Right cardiac atrium (tissue), 5 donors: ENCODE results near the gene WDR87. TPM values are rescaled to one million over a fixed set of nuclear protein-coding genes. Genes with fewer than 3 reads are reported as not detected.
"Not testable (repeated sequence)": the region's sequence is repeated elsewhere in the genome, so short reads cannot be mapped to it uniquely, and the experiment has no call there.

Experiments
- ATAC-seq, 2 donors: fragments of 200-7000 bp; cut with Tn5 transposase; one replicate each; pipeline versions ENCODE4 v1.8.0 to v1.9.1; 2020; ENCODE audit warnings: moderate library complexity in 2 of 2, mild to moderate bottlenecking in 1 of 2
- DNase-seq, 3 donors: peaks; one replicate each; pipeline ENCODE4 v3.0.0-alpha.2; 2020
- H3K27ac ChIP-seq: one replicate; pipeline ENCODE4 v1.5.1; 2013; ENCODE audit warnings: mild to moderate bottlenecking, low read length, control low read depth, moderate library complexity
- H3K27me3 ChIP-seq: one replicate; pipeline ENCODE4 v1.6.1; 2013; ENCODE audit not compliant: control insufficient read depth, insufficient read depth
- H3K4me1 ChIP-seq: one replicate; pipeline ENCODE4 v1.6.1; 2013; ENCODE audit warnings: low read length; ENCODE audit not compliant: control insufficient read depth, insufficient read depth
- H3K4me3 ChIP-seq: one replicate; pipeline ENCODE4 v1.5.1; 2013; ENCODE audit warnings: low read length, control low read depth
- H3K9me3 ChIP-seq: one replicate; pipeline ENCODE4 v1.6.1; 2013; ENCODE audit warnings: low read length; ENCODE audit not compliant: control insufficient read depth
- WGBS: extraction: QIAGEN DNeasy Blood & Tissue Kit; methylation state at CpG from one replicate; pipeline ENCODE4 v1.1.7; 2013; 5-methylcytosine and 5-hydroxymethylcytosine counted together
- intact Hi-C, 4 donors: fragments of 100-400 bp; cut with DNase I; formaldehyde crosslinking; loops; one replicate each; pipeline versions ENCODE4 v1.11.0 to v1.14.0; 2022 to 2023
- polyA plus RNA-seq: library from polyadenylated mRNA; stranded (reverse); fragments of 200-250 nt; gene quantifications from one replicate; pipeline ENCODE4 v1.2.3, GENCODE V29; 2013
- total RNA-seq, 4 donors: library from RNA; stranded (reverse); fragmentation: NEBNext Ultra II Directional; extraction: Animal tissue kit (Norgen Biotek cat#: 25700); gene quantifications; one replicate each; pipeline ENCODE4 v1.2.1, GENCODE V29; 2021
- donor health status: healthy with polysubstance abuse.
- donor health status: DM: no; HTN: yes; CAD: no.
- donor health status: DM: no; HTN: no; CAD: no.
- donor health status: DM: no; HTN: yes; CAD: no; lungs with severe emphysema.
- donor health status: DM: yes; HTN: yes; CAD: no.

The WDR87 gene
- total and polyA plus RNA-seq, 5 donors: not detected

- intact Hi-C loops: no loop called here
- Histone ChIP-seq H3K4me3 (no peak overlapping the region), H3K27ac (no peak overlapping the region), H3K4me1 (no peaks in the 10 kb centered on the region), H3K9me3 (no peaks in the 10 kb centered on the region), H3K27me3 (no peaks in the 10 kb centered on the region)
- DNase-seq (no peak), ATAC-seq (no peak)
- WGBS: 29% methylated on average over 2 of the region's 2 CpGs
Observed at GRCh38 chr19:37876032-37876431, 30.4 kb downstream of the WDR87 start.

DNA sequence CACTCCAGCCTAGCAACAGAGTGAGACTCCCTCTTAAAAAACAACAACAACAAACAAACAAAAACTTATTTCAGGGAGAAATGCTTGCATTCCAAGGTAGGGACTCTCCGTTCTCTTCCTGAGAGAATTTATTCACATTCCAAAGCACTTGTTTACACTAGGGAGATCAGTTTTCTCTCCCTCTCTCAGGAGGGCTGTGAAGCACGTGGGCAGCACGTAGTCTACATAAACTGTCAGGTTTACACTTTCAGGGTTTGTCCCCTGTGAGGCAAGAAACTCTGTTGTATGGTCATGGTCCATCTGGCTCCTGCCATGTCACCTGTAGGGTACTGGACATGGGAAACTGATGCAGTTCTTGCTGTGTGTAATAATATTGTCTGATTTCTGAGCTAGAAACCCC is 31.6 kb downstream of the WDR87 start:
- H3K4me1 ChIP-seq: no peaks in the 10 kb centered on the region
- no peaks in the 10 kb centered on the region for H3K27me3 ChIP-seq
- no peak for DNase-seq
- H3K9me3 ChIP-seq: no peaks in the 10 kb centered on the region
- no peak overlapping the region for H3K27ac ChIP-seq
- 27% methylated on average over 3 of the region's 3 CpGs for WGBS
- no peak for ATAC-seq
- intact Hi-C loops: no loop called here
- H3K4me3 ChIP-seq: no peak overlapping the region

GRCh38 chr19:37872383-37872782 is 34.0 kb downstream of the WDR87 start:
- Histone ChIP-seq H3K4me1 (no peaks in the 10 kb centered on the region), H3K27me3 (no peaks in the 10 kb centered on the region), H3K9me3 (no peaks in the 10 kb centered on the region), H3K27ac (no peak overlapping the region), H3K4me3 (no peak overlapping the region)
- 74% methylated on average over 5 of the region's 5 CpGs for WGBS
- intact Hi-C loops: no loop called here
- DNase-seq (no peak), ATAC-seq (no peak)

DNA sequence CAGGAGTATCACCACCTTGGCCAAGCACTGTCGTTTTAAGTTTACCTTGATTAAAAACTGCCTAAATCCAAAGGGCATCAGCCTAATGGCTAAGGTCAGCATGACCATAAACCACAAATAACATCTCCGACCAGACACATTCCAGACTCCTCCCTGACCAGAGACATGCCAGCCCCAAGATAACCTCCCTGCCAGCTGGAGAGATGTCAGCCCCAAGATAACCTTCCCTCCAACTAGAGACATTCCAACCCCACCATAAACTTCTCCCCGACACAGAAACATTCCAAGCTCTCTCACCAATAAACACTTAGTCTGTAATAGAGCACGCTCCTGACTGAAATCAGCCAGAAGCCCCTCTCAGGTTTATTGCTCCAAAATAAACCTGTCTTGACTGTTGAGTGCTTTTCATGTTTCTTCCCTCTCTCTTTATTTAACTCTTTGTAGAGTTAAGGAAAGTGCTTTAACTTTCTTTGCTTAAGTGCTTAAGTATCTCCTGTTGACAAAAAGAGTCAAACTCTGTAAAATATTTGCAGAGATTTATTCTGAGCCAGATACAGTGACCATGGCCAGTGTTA is 36.5 kb downstream of the WDR87 start:
- intact Hi-C loops: no loop called here

GRCh38 chr19:37867831-37868230 is 38.6 kb downstream of the WDR87 start:
- H3K4me1 ChIP-seq: no peaks in the 10 kb centered on the region
- intact Hi-C loops: no loop called here
- no peak overlapping the region for H3K27ac ChIP-seq
- WGBS: 59% methylated on average over 2 of the region's 2 CpGs
- DNase-seq (no peak), ATAC-seq (no peak)
- no peak overlapping the region for H3K4me3 ChIP-seq
- H3K27me3 ChIP-seq: no peaks in the 10 kb centered on the region
- H3K9me3 ChIP-seq: no peaks in the 10 kb centered on the region

More for the DNA sequence above, 36.5 kb downstream of the WDR87 start:
- Histone ChIP-seq H3K27ac (no peak overlapping the region), H3K4me3 (no peak overlapping the region), H3K27me3 (no peaks in the 10 kb centered on the region), H3K9me3 (no peaks in the 10 kb centered on the region), H3K4me1 (no peaks in the 10 kb centered on the region)
- ATAC-seq (no peak), DNase-seq (no peak)
- WGBS: 61% methylated on average over 4 of the region's 4 CpGs

- WGBS: 88% methylated on average over 8 of the region's 9 CpGs
- H3K4me3 ChIP-seq, H3K4me1 ChIP-seq, H3K9me3 ChIP-seq, ATAC-seq, DNase-seq, intact Hi-C loops, H3K27me3 ChIP-seq, H3K27ac ChIP-seq: not testable (repeated sequence)
Observed at GRCh38 chr19:37865930-37866329, 40.5 kb downstream of the WDR87 start.

DNA sequence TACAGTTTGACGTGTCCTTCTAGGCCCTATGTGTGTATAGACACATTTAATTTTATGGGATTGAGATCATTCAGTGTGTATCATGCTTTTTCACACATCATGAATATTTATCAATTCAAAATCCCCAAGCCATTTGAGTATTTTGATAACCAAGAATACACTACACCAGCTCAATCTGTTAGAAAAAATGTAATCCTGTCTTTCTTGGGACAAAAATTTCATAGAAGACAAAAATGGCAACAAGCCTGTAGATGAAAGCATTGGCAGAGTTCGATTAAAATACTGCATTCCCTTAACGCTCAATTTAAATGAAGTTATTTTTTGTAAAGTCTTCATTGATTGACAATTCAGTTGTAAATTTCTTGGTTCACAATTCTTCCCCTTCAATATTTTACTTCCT is 41.9 kb downstream of the WDR87 start:
- H3K4me1 ChIP-seq: no peaks in the 10 kb centered on the region
- DNase-seq: no peak
- no peaks in the 10 kb centered on the region for H3K9me3 ChIP-seq
- H3K27me3 ChIP-seq: no peaks in the 10 kb centered on the region
- 83% methylated on average over 3 of the region's 3 CpGs for WGBS
- ATAC-seq: no peak
- intact Hi-C loops: no loop called here
- no peak overlapping the region for H3K27ac ChIP-seq
- no peak overlapping the region for H3K4me3 ChIP-seq

DNA sequence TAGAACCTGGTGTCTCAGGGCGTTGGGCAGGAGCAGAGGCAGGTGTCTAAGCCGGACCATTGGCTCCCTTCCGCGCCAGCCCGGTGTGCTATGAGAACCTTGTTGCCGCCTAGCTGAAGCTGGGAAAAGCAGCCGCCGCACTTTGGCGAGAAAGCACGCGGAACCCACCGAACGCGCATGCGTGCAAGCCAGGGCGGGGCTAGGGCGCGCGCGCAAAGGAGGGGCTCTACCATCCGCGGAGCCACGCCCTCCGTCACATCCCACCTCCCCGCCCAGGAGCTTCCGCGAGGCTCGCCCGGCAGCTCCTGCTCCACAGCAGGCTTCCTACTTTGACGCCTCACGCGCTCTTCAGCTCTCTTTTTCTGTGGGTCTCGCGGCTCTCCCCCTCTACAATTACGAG is 51.3 kb downstream of the WDR87 start:
- Histone ChIP-seq H3K27ac (no peak overlapping the region), H3K27me3 (no peaks in the 10 kb centered on the region), H3K4me3 (no peak overlapping the region), H3K4me1 (no peaks in the 10 kb centered on the region), H3K9me3 (peaks cover 2% of the 10 kb centered on the region)
- ATAC-seq (peak; percentile 63 to 78), DNase-seq (peak; percentile 26 to 75 (median 68))
- WGBS: 8% methylated on average over 35 of the region's 35 CpGs
- intact Hi-C loops: no loop called here

DNA sequence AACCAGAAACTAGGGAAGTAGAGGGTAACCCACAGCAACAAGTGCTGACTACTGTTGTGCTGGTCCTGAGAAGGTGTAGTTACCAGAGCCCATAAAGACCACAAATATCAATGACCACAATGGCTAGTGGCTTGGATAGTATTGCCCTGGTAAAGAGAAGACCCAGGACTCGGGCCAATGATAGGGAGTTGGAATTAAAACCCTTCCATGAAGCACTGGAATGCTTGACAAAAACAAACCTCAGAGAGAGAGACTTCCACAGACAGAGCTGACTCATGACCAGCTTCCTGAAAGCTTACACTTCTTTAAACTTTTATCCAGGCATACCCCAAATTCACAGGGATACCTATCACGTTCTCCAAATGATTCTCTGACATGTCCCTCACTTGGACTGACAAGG is 60.5 kb downstream of the WDR87 start:
- no peaks in the 10 kb centered on the region for H3K27me3 ChIP-seq
- H3K4me3 ChIP-seq: no peak overlapping the region
- intact Hi-C loops: no loop called here

More for the DNA sequence above, 60.5 kb downstream of the WDR87 start:
- 55% methylated on average over 2 of the region's 2 CpGs for WGBS
- no peak for DNase-seq
- H3K4me1 ChIP-seq: no peaks in the 10 kb centered on the region
- H3K9me3 ChIP-seq: no peaks in the 10 kb centered on the region
- no peak overlapping the region for H3K27ac ChIP-seq
- no peak for ATAC-seq

Other genes with a start within 250 kb of the WDR87 start
- gene ZNF607, start 186.8 kb downstream of the WDR87 start, total RNA-seq: 1 to 10 TPM; 4.0 to 7.9 (median 7.1) TPM
- gene ZNF607, start 186.8 kb downstream of the WDR87 start, polyA plus RNA-seq: 2.2 TPM
- 10 to 100 TPM in 2 of 4 donors, 1 to 10 TPM in 2; 9.9 to 15.5 (median 12.1) TPM for gene ZNF573, start 127.0 kb downstream of the WDR87 start, total RNA-seq
- gene ZNF573, start 127.0 kb downstream of the WDR87 start, polyA plus RNA-seq: 11.0 TPM
- gene SIPA1L3, start 614 bp upstream of the WDR87 start, total RNA-seq: 10 to 100 TPM in 3 of 4 donors, 1 to 10 TPM in 1; 7.5 to 19.8 (median 12.4) TPM
- 7.8 TPM for gene SIPA1L3, start 614 bp upstream of the WDR87 start, polyA plus RNA-seq